Adrenal gland (tissue), 5 donors: ENCODE data around the gene HHIP.
"Not testable (repeated sequence)": the region's sequence is repeated elsewhere in the genome, so short reads cannot be mapped to it uniquely, and the experiment has no call there.

ENCODE experiments used
- POLR2A ChIP-seq, 2 donors: fragments of 450-650 bp; IDR thresholded peaks; one replicate each; pipeline ENCODE4 v1.6.1; 2017; ENCODE audit warnings: antibody characterized with exemption in 2 of 2, mild to moderate bottlenecking in 2 of 2, moderate library complexity in 1 of 2
- TF ChIP-seq, protein P1 (sequence below), 6 experiments: fragments of 450-650 bp in 4 of 6; fragments of 200-600 bp in 2 of 6; sonication (generic) in 1 of 6; IDR thresholded peaks; 1 replicate in 5 of 6; 2 replicates in 1 of 6; pipeline versions ENCODE4 v1.5.1 to v1.8.0; 2016 to 2021; ENCODE audit warnings: antibody characterized with exemption in 6 of 6, mild to moderate bottlenecking in 2 of 6, moderate library complexity in 1 of 6
- donor health status: DM: no; HTN: no; CAD: no.

DNA sequence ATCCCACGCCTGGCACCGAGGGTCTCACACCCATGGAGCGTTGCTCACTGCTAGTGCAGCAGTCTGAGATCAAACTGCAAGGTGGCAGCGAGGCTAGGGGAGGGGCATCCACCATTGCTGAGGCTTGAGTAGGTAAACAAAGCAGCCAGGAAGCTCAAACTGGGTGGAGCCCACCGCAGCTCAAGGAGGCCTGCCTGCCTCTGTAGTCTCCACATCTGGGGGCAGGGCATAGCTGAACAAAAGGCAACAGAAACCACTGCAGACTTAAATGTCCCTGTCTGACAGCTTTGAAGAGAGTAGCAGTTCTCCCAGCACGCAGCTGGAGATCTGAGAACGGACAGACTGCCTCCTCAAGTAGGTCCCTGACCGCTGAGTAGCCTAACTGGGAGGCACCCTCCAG, 146.0 kb downstream of the HHIP start:
- TF ChIP-seq, protein P1, sequence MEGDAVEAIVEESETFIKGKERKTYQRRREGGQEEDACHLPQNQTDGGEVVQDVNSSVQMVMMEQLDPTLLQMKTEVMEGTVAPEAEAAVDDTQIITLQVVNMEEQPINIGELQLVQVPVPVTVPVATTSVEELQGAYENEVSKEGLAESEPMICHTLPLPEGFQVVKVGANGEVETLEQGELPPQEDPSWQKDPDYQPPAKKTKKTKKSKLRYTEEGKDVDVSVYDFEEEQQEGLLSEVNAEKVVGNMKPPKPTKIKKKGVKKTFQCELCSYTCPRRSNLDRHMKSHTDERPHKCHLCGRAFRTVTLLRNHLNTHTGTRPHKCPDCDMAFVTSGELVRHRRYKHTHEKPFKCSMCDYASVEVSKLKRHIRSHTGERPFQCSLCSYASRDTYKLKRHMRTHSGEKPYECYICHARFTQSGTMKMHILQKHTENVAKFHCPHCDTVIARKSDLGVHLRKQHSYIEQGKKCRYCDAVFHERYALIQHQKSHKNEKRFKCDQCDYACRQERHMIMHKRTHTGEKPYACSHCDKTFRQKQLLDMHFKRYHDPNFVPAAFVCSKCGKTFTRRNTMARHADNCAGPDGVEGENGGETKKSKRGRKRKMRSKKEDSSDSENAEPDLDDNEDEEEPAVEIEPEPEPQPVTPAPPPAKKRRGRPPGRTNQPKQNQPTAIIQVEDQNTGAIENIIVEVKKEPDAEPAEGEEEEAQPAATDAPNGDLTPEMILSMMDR (IDR thresholded peaks at IDR 0.05), result not testable (repeated sequence)
- TF ChIP-seq POLR2A (IDR thresholded peaks at IDR 0.05), result not testable (repeated sequence)
